OCI-LY7 (cell line): ENCODE data around the gene CALR3.

ENCODE experiments used
- CTCF ChIP-seq: fragments of 200-600 bp; sonication (generic); conservative IDR thresholded peaks from 2 replicates; pipeline ENCODE4 v1.5.1; 2014; ENCODE audit warnings: mild to moderate bottlenecking, antibody characterized with exemption, low read length, moderate library complexity, mixed read lengths
- EZH2phosphoT487 ChIP-seq: fragments of 200-600 bp; sonication (generic); IDR thresholded peaks from 2 replicates; pipeline ENCODE4 v1.6.1; 2018; ENCODE audit warnings: low read depth, borderline replicate concordance, mild to moderate bottlenecking, mixed run types, antibody characterized with exemption, low read length, moderate library complexity, mixed read lengths

GRCh38 chr19:16542045-16542909, 46.3 kb upstream of the CALR3 start, which contains the start of gene CHERP:
- TF ChIP-seq CTCF = 0 out of 2 replicates have a peak, but pooled peaks have one; percentile 21
- TF ChIP-seq EZH2phosphoT487 = no peak
